ENCODE measurements around the gene PFKFB2.

The PFKFB2 gene

DNA sequence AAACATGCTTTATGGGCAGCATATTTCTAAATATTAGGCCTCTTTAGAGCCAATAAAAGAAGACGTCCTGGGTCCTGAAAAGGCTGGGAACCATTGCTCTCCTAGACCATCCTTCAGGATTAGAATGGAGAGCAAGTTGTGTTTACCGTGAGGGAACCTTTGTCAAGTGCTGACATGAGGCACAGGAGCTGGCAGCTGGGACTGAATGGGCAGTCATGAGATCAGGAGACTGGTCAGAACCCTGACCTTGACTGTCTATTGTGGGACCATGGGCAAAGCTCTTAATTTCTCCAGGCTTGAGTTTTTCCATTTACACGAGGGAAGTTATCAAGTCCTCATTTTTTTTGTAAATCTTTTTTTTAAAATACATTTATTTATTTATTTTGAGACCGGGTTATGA is 5.2 kb downstream of the PFKFB2 start:
- no peak overlapping the region for H3K27ac ChIP-seq (ENCODE audit: low read length, poor library complexity, severe bottlenecking)
- no peak for DNase-seq
- no peak overlapping the region for H2AK5ac ChIP-seq (ENCODE audit: low read length, severe bottlenecking)
- no peak overlapping the region for H3K23ac ChIP-seq (ENCODE audit: low read length in 2 of 2)
- no peak overlapping the region for H3K18ac ChIP-seq (ENCODE audit: low read depth in 1 of 2, low read length in 2 of 2)
- peaks cover 10 to 47% of the 10 kb centered on the region in 2 experiments for H3K36me3 ChIP-seq (ENCODE audit: control insufficient read depth in 1 of 2, insufficient read depth in 2 of 2, low read depth in 1 of 2, low read length in 2 of 2)
- 94% methylated on average over 3 of the region's 4 CpGs for WGBS
- no peaks in the 10 kb centered on the region for H3K4me1 ChIP-seq (ENCODE audit: control insufficient read depth, insufficient read depth, low read depth, low read length)
- peaks cover 1% of the 10 kb centered on the region for H3K79me1 ChIP-seq (replicated peaks; ENCODE audit: low read length, poor library complexity, severe bottlenecking)
- H2BK15ac ChIP-seq (ENCODE audit: low read depth, poor library complexity, severe bottlenecking) = no peak overlapping the region
- H3K4me3 ChIP-seq (ENCODE audit: insufficient read depth in 1 of 2, low read depth in 1 of 2, low read length in 2 of 2) = no peak overlapping the region
- no peak overlapping the region for H2BK5ac ChIP-seq (ENCODE audit: low read depth, low read length, poor library complexity, severe bottlenecking)
- H3K4ac ChIP-seq (ENCODE audit: low read depth in 1 of 2, low read length in 2 of 2) = no peak overlapping the region
- no peak overlapping the region for H4K8ac ChIP-seq (ENCODE audit: low read length)
- no peak overlapping the region for H3K9ac ChIP-seq (ENCODE audit: low read length)
- no peak overlapping the region for H2AFZ ChIP-seq (ENCODE audit: low read depth, low read length)
- H4K91ac ChIP-seq (ENCODE audit: low read length) = no peak overlapping the region
- no peak overlapping the region for H2BK120ac ChIP-seq (ENCODE audit: low read depth, low read length)
- H2BK12ac ChIP-seq (ENCODE audit: low read length in 2 of 2) = no peak overlapping the region
- no peak overlapping the region for H3K4me2 ChIP-seq (ENCODE audit: low read length, poor library complexity, severe bottlenecking)
- no peaks in the 10 kb centered on the region for H3K9me3 ChIP-seq (ENCODE audit: control insufficient read depth, low read length)
- H3K14ac ChIP-seq (ENCODE audit: low read length in 2 of 2) = no peak overlapping the region
- no peaks in the 10 kb centered on the region for H3K27me3 ChIP-seq (ENCODE audit: control insufficient read depth in 1 of 2, insufficient read depth in 1 of 2, low read length in 2 of 2)

DNA sequence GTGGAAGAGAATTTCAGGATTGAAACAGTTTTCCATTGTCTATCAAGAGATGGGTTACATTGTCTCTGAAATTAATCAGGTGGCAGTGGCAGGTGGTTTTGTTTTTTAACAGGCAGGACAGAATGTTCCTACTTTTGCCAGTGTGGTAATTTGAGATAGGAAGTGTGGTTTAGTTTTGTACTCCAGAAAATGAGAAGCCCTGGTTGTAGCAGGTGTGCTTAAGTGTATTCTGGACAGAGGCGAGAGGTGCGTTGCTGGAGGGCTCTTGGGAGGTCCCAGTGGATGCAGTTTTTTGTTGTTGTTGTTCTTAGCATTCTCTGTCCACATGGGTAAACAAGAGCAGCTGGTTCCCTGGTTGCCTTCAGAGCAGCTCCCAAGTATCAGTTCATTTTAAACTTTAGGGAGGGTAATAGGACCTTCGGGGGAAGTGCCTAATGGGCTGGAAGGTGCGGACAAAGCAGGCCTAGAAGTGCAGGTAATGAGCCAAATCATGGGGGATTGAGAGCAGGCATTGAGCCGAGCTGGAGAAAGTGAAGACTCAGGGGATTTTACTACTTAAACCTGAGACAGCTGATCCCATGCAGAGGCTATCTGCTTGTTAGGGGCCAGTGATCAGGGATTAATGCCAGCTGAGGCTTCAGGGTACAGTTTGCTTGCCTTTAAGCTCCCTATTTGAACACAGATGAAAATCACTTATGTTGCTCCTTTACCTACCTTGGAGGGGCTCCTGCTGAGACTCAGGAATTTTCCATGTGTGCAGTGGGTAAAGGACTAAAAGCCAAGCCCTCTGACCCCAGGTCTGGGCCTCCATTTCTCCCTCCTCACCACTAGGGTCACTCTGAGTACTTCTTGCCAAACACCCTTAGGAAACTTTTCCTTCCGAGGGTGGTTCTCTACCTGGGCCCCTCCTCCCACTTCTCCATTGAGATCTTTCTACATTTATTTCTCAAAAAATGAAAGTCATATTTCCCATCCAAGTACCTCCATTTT is 6.1 kb downstream of the PFKFB2 start:
- no peak overlapping the region for H2BK120ac ChIP-seq (ENCODE audit: low read depth, low read length)
- H4K91ac ChIP-seq (ENCODE audit: low read length) = no peak overlapping the region
- no peak overlapping the region for H2AK5ac ChIP-seq (ENCODE audit: low read length, severe bottlenecking)
- no peak overlapping the region for H2AFZ ChIP-seq (ENCODE audit: low read depth, low read length)
- no peaks in the 10 kb centered on the region for H3K27me3 ChIP-seq (ENCODE audit: control insufficient read depth in 1 of 2, insufficient read depth in 1 of 2, low read length in 2 of 2)
- no peak overlapping the region for H2BK12ac ChIP-seq (ENCODE audit: low read length in 2 of 2)
- H3K14ac ChIP-seq (ENCODE audit: low read length in 2 of 2) = no peak overlapping the region
- H2BK15ac ChIP-seq (ENCODE audit: low read depth, poor library complexity, severe bottlenecking) = no peak overlapping the region
- WGBS = 84% methylated on average over 6 of the region's 6 CpGs
- no peak overlapping the region for H3K18ac ChIP-seq (ENCODE audit: low read depth in 1 of 2, low read length in 2 of 2)
- no peak overlapping the region for H4K8ac ChIP-seq (ENCODE audit: low read length)
- H3K36me3 ChIP-seq (ENCODE audit: control insufficient read depth in 1 of 2, insufficient read depth in 2 of 2, low read depth in 1 of 2, low read length in 2 of 2) = peaks cover 10 to 57% of the 10 kb centered on the region in 2 experiments
- H3K9me3 ChIP-seq (ENCODE audit: control insufficient read depth, low read length) = no peaks in the 10 kb centered on the region
- no peak overlapping the region for H3K27ac ChIP-seq (ENCODE audit: low read length, poor library complexity, severe bottlenecking)
- H3K4me2 ChIP-seq (ENCODE audit: low read length, poor library complexity, severe bottlenecking) = no peak overlapping the region
- H3K79me1 ChIP-seq (replicated peaks; ENCODE audit: low read length, poor library complexity, severe bottlenecking) = peaks cover 1% of the 10 kb centered on the region
- H3K4me1 ChIP-seq (ENCODE audit: control insufficient read depth, insufficient read depth, low read depth, low read length) = no peaks in the 10 kb centered on the region
- no peak overlapping the region for H2BK5ac ChIP-seq (ENCODE audit: low read depth, low read length, poor library complexity, severe bottlenecking)
- no peak overlapping the region for H3K23ac ChIP-seq (ENCODE audit: low read length in 2 of 2)
- no peak overlapping the region for H3K4ac ChIP-seq (ENCODE audit: low read depth in 1 of 2, low read length in 2 of 2)
- no peak overlapping the region for H3K4me3 ChIP-seq (ENCODE audit: insufficient read depth in 1 of 2, low read depth in 1 of 2, low read length in 2 of 2)
- H3K9ac ChIP-seq (ENCODE audit: low read length) = no peak overlapping the region
- no peak for DNase-seq

DNA sequence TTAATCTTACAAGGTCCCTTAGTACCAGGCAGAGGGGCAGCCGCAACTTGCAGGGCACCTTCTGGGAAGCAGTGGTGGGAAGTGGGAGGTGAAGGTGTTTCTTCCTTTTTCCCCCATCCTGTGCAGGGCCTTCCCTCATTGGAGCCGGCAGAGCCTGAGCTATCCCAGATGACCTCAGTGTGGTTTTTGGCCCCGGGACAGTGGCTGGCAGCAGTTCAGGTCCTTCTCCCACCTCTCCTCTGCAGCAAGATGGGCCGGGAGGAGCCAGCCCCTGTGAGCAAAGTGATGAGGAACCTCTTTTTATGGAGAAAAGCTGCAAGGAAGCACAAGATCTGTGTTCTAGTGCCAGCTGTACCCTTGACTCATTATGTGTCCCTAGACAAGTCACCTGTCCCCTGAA is 6.8 kb downstream of the PFKFB2 start:
- Histone ChIP-seq H2BK120ac (ENCODE audit: low read depth, low read length) (no peak overlapping the region), H3K27ac (ENCODE audit: low read length, poor library complexity, severe bottlenecking) (no peak overlapping the region), H3K4ac (ENCODE audit: low read depth in 1 of 2, low read length in 2 of 2) (no peak overlapping the region), H2BK15ac (ENCODE audit: low read depth, poor library complexity, severe bottlenecking) (no peak overlapping the region), H2BK12ac (ENCODE audit: low read length in 2 of 2) (no peak overlapping the region), H2BK5ac (ENCODE audit: low read depth, low read length, poor library complexity, severe bottlenecking) (no peak overlapping the region), H3K4me1 (ENCODE audit: control insufficient read depth, insufficient read depth, low read depth, low read length) (no peaks in the 10 kb centered on the region), H3K4me3 (ENCODE audit: insufficient read depth in 1 of 2, low read depth in 1 of 2, low read length in 2 of 2) (no peak overlapping the region), H3K23ac (ENCODE audit: low read length in 2 of 2) (no peak overlapping the region), H3K9me3 (ENCODE audit: control insufficient read depth, low read length) (no peaks in the 10 kb centered on the region), H3K9ac (ENCODE audit: low read length) (no peak overlapping the region), H3K79me1 (replicated peaks; ENCODE audit: low read length, poor library complexity, severe bottlenecking) (peaks cover 1% of the 10 kb centered on the region), H4K8ac (ENCODE audit: low read length) (no peak overlapping the region), H2AK5ac (ENCODE audit: low read length, severe bottlenecking) (no peak overlapping the region), H3K27me3 (ENCODE audit: control insufficient read depth in 1 of 2, insufficient read depth in 1 of 2, low read length in 2 of 2) (no peaks in the 10 kb centered on the region), H3K36me3 (ENCODE audit: control insufficient read depth in 1 of 2, insufficient read depth in 2 of 2, low read depth in 1 of 2, low read length in 2 of 2) (peaks cover 10 to 62% of the 10 kb centered on the region in 2 experiments), H3K4me2 (ENCODE audit: low read length, poor library complexity, severe bottlenecking) (no peak overlapping the region), H2AFZ (ENCODE audit: low read depth, low read length) (no peak overlapping the region), H3K14ac (ENCODE audit: low read length in 2 of 2) (no peak overlapping the region), H3K18ac (ENCODE audit: low read depth in 1 of 2, low read length in 2 of 2) (no peak overlapping the region), H4K91ac (ENCODE audit: low read length) (no peak overlapping the region)
- DNase-seq = no peak
- WGBS = 79% methylated on average over 4 of the region's 4 CpGs

DNA sequence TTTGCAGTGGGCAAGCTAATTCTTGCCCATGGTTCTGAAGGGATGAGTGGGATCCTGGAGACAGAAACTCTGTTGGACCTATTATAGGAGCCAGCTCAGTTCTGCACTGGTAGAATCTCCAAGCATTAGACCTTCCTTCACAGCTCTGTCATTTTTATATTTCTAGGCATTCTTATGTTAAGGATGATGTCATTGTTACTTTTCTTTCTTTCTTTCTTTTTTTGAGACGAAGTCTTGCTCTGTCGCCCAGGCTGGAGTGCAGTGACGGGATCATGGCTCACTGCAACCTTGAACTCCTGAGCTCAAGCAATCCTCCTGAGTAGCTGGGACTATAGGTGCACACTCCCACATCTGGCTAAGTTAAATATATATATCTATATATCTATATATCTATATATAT is 7.5 kb downstream of the PFKFB2 start:
- Histone ChIP-seq H3K27me3 (ENCODE audit: control insufficient read depth in 1 of 2, insufficient read depth in 1 of 2, low read length in 2 of 2) (no peaks in the 10 kb centered on the region), H3K79me1 (replicated peaks; ENCODE audit: low read length, poor library complexity, severe bottlenecking) (peaks cover 1% of the 10 kb centered on the region), H3K9me3 (ENCODE audit: control insufficient read depth, low read length) (no peaks in the 10 kb centered on the region), H2BK15ac (ENCODE audit: low read depth, poor library complexity, severe bottlenecking) (no peak overlapping the region), H3K18ac (ENCODE audit: low read depth in 1 of 2, low read length in 2 of 2) (no peak overlapping the region), H3K9ac (ENCODE audit: low read length) (no peak overlapping the region), H2AFZ (ENCODE audit: low read depth, low read length) (no peak overlapping the region), H3K36me3 (ENCODE audit: control insufficient read depth in 1 of 2, insufficient read depth in 2 of 2, low read depth in 1 of 2, low read length in 2 of 2) (peaks cover 10 to 67% of the 10 kb centered on the region in 2 experiments), H2BK5ac (ENCODE audit: low read depth, low read length, poor library complexity, severe bottlenecking) (no peak overlapping the region), H3K4me1 (ENCODE audit: control insufficient read depth, insufficient read depth, low read depth, low read length) (no peaks in the 10 kb centered on the region), H3K4ac (ENCODE audit: low read depth in 1 of 2, low read length in 2 of 2) (no peak overlapping the region), H2BK12ac (ENCODE audit: low read length in 2 of 2) (no peak overlapping the region), H3K27ac (ENCODE audit: low read length, poor library complexity, severe bottlenecking) (no peak overlapping the region), H4K8ac (ENCODE audit: low read length) (no peak overlapping the region), H2AK5ac (ENCODE audit: low read length, severe bottlenecking) (no peak overlapping the region), H2BK120ac (ENCODE audit: low read depth, low read length) (no peak overlapping the region), H4K91ac (ENCODE audit: low read length) (no peak overlapping the region), H3K4me3 (ENCODE audit: insufficient read depth in 1 of 2, low read depth in 1 of 2, low read length in 2 of 2) (no peak overlapping the region), H3K4me2 (ENCODE audit: low read length, poor library complexity, severe bottlenecking) (no peak overlapping the region), H3K23ac (ENCODE audit: low read length in 2 of 2) (no peak overlapping the region), H3K14ac (ENCODE audit: low read length in 2 of 2) (no peak overlapping the region)
- DNase-seq = no peak
- WGBS = 94% methylated on average over 3 of the region's 3 CpGs
